ENCODE data around the gene CCDC194. TPM values are rescaled to one million over a fixed set of nuclear protein-coding genes. Genes with fewer than 3 reads are reported as not detected.

Gene CCDC194, protein sequence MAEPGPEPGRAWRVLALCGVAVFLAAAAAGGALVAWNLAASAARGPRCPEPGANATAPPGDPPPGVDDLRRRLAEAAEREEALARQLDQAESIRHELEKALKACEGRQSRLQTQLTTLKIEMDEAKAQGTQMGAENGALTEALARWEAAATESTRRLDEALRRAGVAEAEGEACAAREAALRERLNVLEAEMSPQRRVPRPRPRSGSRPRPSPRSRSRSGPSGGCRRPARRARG
- under 1 TPM; 0.24 to 0.53 (median 0.46) TPM for total RNA-seq

- ATAC-seq: no peak
Observed at GRCh38 chr19:17393914-17394313, at the start of gene CCDC194. CCDC194 (minus strand) TSS chr19:17394196; CDS start chr19:17394158, 38 bp downstream.

GRCh38 chr19:17441241-17442021, 47.4 kb upstream of the CCDC194 start:
- H3K27me3 Mint-ChIP-seq (ENCODE audit: low read depth): peaks cover 3% of the 10 kb centered on the region
- no peak for DNase-seq
- H3K4me3 Mint-ChIP-seq: no peak overlapping the region
- H3K36me3 Mint-ChIP-seq (ENCODE audit: insufficient read depth): no peaks in the 10 kb centered on the region
- H3K9me3 Mint-ChIP-seq: no peaks in the 10 kb centered on the region
- no peaks in the 10 kb centered on the region for H3K4me1 Mint-ChIP-seq (ENCODE audit: low read depth)
- ATAC-seq: peak; percentile 73 to 88

More at GRCh38 chr19:17393914-17394313, at the start of gene CCDC194:
- DNase-seq: no peak
- Mint-ChIP-seq H3K9me3 (no peaks in the 10 kb centered on the region), H3K27me3 (ENCODE audit: low read depth) (no peaks in the 10 kb centered on the region), H3K4me3 (peak within 1 kb of the TSS; percentile 4), H3K4me1 (ENCODE audit: low read depth) (peaks cover 22% of the 10 kb centered on the region), H3K36me3 (ENCODE audit: insufficient read depth) (no peaks in the 10 kb centered on the region)

DNA sequence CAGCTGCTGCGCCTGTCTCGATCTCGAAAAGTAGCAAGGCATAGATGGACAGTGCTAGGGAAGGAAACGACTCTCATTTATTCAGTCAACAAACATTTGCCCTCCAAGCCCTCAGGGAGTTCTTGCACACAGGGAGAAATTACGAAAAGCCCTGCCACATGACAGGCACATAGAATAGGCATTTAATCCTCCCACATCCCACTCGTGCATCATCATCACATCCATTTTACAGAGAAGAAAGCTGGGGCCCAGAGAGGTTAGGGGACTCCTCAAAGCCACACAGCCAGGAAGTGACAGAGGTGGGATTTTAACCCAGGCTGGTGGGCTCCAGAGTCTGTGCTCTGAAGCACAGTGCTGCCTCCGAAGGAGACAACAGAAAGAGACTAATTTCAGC, 42.9 kb upstream of the CCDC194 start:
- Mint-ChIP-seq H3K27me3 (ENCODE audit: low read depth) (peaks cover 3% of the 10 kb centered on the region), H3K4me1 (ENCODE audit: low read depth) (no peaks in the 10 kb centered on the region), H3K36me3 (ENCODE audit: insufficient read depth) (no peaks in the 10 kb centered on the region), H3K4me3 (no peak overlapping the region), H3K9me3 (no peaks in the 10 kb centered on the region)
- DNase-seq (no peak), ATAC-seq (no peak)

GRCh38 chr19:17436094-17436873, 42.3 kb upstream of the CCDC194 start:
- DNase-seq: no peak
- ATAC-seq: no peak
- Mint-ChIP-seq H3K9me3 (no peaks in the 10 kb centered on the region), H3K27me3 (ENCODE audit: low read depth) (peaks cover 3% of the 10 kb centered on the region), H3K4me3 (no peak overlapping the region), H3K4me1 (ENCODE audit: low read depth) (no peaks in the 10 kb centered on the region), H3K36me3 (ENCODE audit: insufficient read depth) (no peaks in the 10 kb centered on the region)

GRCh38 chr19:17435218-17435617, 41.2 kb upstream of the CCDC194 start:
- no peaks in the 10 kb centered on the region for H3K9me3 Mint-ChIP-seq
- ATAC-seq: no peak
- H3K27me3 Mint-ChIP-seq (ENCODE audit: low read depth): peaks cover 3% of the 10 kb centered on the region
- no peak overlapping the region for H3K4me3 Mint-ChIP-seq
- no peaks in the 10 kb centered on the region for H3K36me3 Mint-ChIP-seq (ENCODE audit: insufficient read depth)
- no peak for DNase-seq
- no peaks in the 10 kb centered on the region for H3K4me1 Mint-ChIP-seq (ENCODE audit: low read depth)

GRCh38 chr19:17431417-17431816, 37.4 kb upstream of the CCDC194 start:
- DNase-seq: no peak
- Mint-ChIP-seq H3K27me3 (ENCODE audit: low read depth) (no peaks in the 10 kb centered on the region), H3K9me3 (no peaks in the 10 kb centered on the region), H3K4me3 (no peak overlapping the region), H3K36me3 (ENCODE audit: insufficient read depth) (no peaks in the 10 kb centered on the region), H3K4me1 (ENCODE audit: low read depth) (no peaks in the 10 kb centered on the region)
- no peak for ATAC-seq

DNA sequence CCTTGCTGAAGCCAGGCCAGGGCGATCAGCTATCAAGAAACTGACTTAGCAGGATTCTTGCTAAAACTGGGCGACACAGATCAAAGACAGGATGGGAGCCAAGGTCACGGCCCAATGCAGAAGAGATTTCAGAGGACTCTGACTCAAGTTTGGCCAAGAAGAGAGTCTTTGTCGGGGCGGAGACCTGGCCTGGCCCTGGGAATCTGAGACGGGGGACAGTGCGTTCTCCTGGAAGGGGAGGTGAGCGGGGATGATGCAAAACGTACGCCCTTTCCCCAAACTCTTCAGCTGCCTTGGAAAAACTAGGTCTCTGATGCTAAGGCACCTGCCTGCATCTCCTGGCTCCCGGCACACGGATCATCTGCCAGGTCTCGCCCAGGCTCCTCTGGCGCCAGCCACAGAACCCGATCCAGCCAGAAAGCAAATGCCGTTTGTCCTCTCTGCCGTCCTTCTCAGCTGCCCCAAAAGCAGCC, 35.7 kb upstream of the CCDC194 start:
- H3K9me3 Mint-ChIP-seq: no peaks in the 10 kb centered on the region
- H3K4me1 Mint-ChIP-seq (ENCODE audit: low read depth): no peaks in the 10 kb centered on the region
- ATAC-seq (no peak), DNase-seq (no peak)
- no peaks in the 10 kb centered on the region for H3K36me3 Mint-ChIP-seq (ENCODE audit: insufficient read depth)
- no peaks in the 10 kb centered on the region for H3K27me3 Mint-ChIP-seq (ENCODE audit: low read depth)
- H3K4me3 Mint-ChIP-seq: no peak overlapping the region

DNA sequence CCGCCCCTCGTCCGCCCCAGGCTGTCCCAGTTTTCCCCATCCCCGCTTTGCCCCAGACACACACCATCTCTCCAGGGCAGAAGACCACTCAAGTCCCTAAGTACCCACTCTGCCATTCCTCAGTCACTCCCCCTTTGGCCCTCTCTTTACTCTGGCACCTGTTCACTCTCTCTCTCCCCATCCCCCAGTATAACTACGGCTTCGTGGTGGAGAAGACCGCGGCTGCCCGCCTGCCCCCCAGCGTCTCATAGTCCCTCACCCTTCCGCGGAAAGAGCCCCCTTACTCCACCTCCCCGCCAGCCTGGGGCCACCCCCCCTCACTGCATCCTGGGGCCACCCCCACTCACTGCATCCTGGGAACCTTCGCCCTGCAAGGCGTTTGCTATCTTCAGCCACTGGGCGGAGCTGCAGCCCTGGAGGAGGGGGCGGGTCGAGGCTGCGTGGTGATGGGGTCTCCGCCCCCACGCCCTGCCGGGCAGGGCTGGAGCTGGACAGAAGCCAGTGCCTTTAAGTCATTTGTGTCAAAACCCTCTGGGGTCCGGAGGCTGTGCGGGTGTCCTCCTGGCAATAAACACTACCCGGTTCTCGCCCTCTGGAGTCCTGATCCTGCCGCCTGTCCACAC, 30.9 kb upstream of the CCDC194 start:
- ATAC-seq (peak; percentile 44 to 46), DNase-seq (no peak)
- Mint-ChIP-seq H3K4me3 (no peak overlapping the region), H3K9me3 (no peaks in the 10 kb centered on the region), H3K4me1 (ENCODE audit: low read depth) (peaks cover 2% of the 10 kb centered on the region), H3K27me3 (ENCODE audit: low read depth) (no peaks in the 10 kb centered on the region), H3K36me3 (ENCODE audit: insufficient read depth) (peaks cover 2% of the 10 kb centered on the region)

- Mint-ChIP-seq H3K36me3 (ENCODE audit: insufficient read depth) (peaks cover 2% of the 10 kb centered on the region), H3K9me3 (no peaks in the 10 kb centered on the region), H3K27me3 (ENCODE audit: low read depth) (no peaks in the 10 kb centered on the region), H3K4me1 (ENCODE audit: low read depth) (peaks cover 10% of the 10 kb centered on the region), H3K4me3 (no peak overlapping the region)
- no peak for DNase-seq
- no peak for ATAC-seq
Observed at GRCh38 chr19:17423429-17424208, 29.6 kb upstream of the CCDC194 start.

DNA sequence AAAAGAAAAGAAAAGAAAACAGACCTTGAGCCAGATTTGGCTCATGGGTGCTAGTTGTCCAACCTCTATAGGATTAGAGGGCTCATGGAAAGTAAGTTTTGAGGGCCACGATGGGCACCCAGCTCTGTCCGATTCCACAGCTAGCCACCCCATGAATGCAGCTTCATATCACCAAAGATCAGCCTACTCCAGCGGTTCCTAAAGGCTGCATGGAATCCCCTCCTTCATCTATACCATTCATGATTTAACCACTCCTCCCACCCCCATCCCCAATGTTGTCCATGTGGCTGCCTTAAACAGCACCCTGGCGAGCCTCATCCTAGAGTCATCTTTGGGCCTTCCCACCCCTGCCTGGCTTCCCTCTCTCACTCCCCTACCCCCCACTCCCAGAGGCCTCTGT, 27.9 kb upstream of the CCDC194 start:
- H3K4me1 Mint-ChIP-seq (ENCODE audit: low read depth): peaks cover 10% of the 10 kb centered on the region
- H3K9me3 Mint-ChIP-seq: no peaks in the 10 kb centered on the region
- ATAC-seq (no peak), DNase-seq (no peak)
- no peak overlapping the region for H3K4me3 Mint-ChIP-seq
- peaks cover 3% of the 10 kb centered on the region for H3K36me3 Mint-ChIP-seq (ENCODE audit: insufficient read depth)
- no peaks in the 10 kb centered on the region for H3K27me3 Mint-ChIP-seq (ENCODE audit: low read depth)

DNA sequence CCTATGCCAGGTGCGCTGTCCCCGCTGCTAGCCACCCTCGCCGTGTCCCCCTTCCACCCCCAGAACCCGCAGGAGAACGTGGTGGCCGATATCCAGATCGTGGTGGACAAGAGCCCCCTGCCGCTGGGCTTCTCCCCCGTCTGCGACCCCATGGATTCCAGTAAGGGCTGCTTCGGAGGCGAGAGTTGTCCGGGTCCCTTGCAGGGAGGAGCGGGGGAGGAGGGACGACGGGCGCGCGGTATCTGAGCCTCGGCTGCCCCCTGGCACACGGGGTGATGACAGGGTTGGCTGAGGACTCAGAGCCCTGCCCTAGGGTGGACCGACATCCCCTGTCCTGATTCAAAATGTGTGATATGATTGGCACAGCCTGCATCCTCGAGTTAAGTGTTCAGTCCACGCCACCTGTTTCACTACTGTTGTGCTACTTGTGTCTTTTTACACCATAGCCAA, 26.5 kb upstream of the CCDC194 start:
- Mint-ChIP-seq H3K4me3 (peak overlapping the region; percentile 91), H3K36me3 (ENCODE audit: insufficient read depth) (peaks cover 7% of the 10 kb centered on the region), H3K4me1 (ENCODE audit: low read depth) (peaks cover 10% of the 10 kb centered on the region), H3K9me3 (no peaks in the 10 kb centered on the region), H3K27me3 (ENCODE audit: low read depth) (no peaks in the 10 kb centered on the region)
- DNase-seq (no peak), ATAC-seq (peak in 1 of 2 donors; percentile 13)

GRCh38 chr19:17419621-17420474, 25.9 kb upstream of the CCDC194 start, which contains the start of gene MVB12A:
MVB12A (plus strand) TSS chr19:17420047; CDS start chr19:17420136, 89 bp downstream.
- Mint-ChIP-seq H3K27me3 (ENCODE audit: low read depth) (no peaks in the 10 kb centered on the region), H3K36me3 (ENCODE audit: insufficient read depth) (peaks cover 8% of the 10 kb centered on the region), H3K9me3 (no peaks in the 10 kb centered on the region), H3K4me3 (peak within 1 kb of the TSS; percentile 91), H3K4me1 (ENCODE audit: low read depth) (peaks cover 10% of the 10 kb centered on the region)
- ATAC-seq (peak; percentile 95 to 98), DNase-seq (peak; percentile 92)

Measured in activated T-cell treated with anti-CD3 and anti-CD28 coated beads, Interleukin-2, amount 50 U/mL, for 4 hours (primary cell).